ENCODE data around the gene LSM5.
"Not testable (repeated sequence)": the region's sequence is repeated elsewhere in the genome, so short reads cannot be mapped to it uniquely, and the experiment has no call there.

Gene LSM5

GRCh38 chr7:32489788-32490126, 423 bp downstream of the LSM5 start:
- FAIRE-seq (no peak), DNase-seq (ENCODE audit: insufficient read length, low spot score) (no peak)
- no peak for TF ChIP-seq POU2F2 (IDR thresholded peaks at IDR 0.05; ENCODE audit: low read depth, low read length)
- no peak for TF ChIP-seq PAX5 (IDR thresholded peaks at IDR 0.05; ENCODE audit: insufficient read depth, low read length, severe bottlenecking)
- no peak for TF ChIP-seq POLR2AphosphoS5 (IDR thresholded peaks at IDR 0.05; ENCODE audit: low read depth, low read length)
- no peak for TF ChIP-seq SPI1 (IDR thresholded peaks at IDR 0.05; ENCODE audit: low read depth, low read length)
- no peak for TF ChIP-seq POLR2A (IDR thresholded peaks at IDR 0.05; ENCODE audit: low read depth, low read length)
- TF ChIP-seq TAF1 (IDR thresholded peaks at IDR 0.05; ENCODE audit: low read depth, low read length) = no peak

DNA sequence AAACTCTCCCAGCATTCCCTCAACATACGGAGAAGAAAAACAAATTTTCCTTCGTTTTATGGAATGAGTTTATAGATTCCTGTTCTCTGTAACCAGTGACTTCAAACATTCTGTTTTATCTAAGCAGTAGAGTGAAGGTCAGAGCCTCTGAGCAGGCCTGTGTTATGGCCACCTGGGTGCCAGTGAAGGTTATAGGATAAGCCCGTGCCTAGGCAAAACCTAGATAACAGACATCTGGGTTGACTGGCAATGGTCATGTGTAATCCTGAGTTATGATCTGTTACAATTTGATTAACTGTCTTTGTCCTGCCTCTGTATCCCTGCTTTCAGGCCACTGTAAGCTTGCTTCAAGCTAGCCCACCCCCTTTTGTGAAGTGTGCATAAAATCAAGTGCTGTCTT, 8.3 kb downstream of the LSM5 start:
- no peak for FAIRE-seq
- DNase-seq (ENCODE audit: insufficient read length, low spot score) = no peak
- no peak for TF ChIP-seq POLR2AphosphoS5 (IDR thresholded peaks at IDR 0.05; ENCODE audit: low read depth, low read length)
- TF ChIP-seq POLR2A (IDR thresholded peaks at IDR 0.05; ENCODE audit: low read depth, low read length) = no peak
- TF ChIP-seq SPI1 (IDR thresholded peaks at IDR 0.05; ENCODE audit: low read depth, low read length) = no peak
- TF ChIP-seq PAX5 (IDR thresholded peaks at IDR 0.05; ENCODE audit: insufficient read depth, low read length, severe bottlenecking) = no peak
- no peak for TF ChIP-seq POU2F2 (IDR thresholded peaks at IDR 0.05; ENCODE audit: low read depth, low read length)
- no peak for TF ChIP-seq TAF1 (IDR thresholded peaks at IDR 0.05; ENCODE audit: low read depth, low read length)

DNA sequence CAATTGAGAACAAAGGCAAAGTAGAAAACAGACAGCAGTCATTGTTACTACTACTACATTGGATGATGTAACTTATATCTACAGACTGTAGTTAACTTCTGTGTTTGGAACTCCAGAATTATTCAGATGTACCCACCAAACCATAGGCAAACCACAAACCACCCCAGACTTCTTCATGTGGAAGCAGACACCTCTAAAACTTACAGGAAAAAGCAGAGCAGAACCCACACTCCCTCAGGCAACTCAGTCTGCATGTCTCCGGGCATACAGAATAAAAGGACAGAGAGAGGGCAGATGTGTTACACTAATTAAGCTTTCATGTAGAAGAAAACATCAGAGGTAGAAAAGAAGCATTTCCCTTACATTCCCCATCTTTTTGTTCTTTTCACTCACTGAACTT, 9.0 kb downstream of the LSM5 start:
- DNase-seq (ENCODE audit: insufficient read length, low spot score) (no peak), FAIRE-seq (no peak)
- TF ChIP-seq TAF1 (IDR thresholded peaks at IDR 0.05; ENCODE audit: low read depth, low read length) = no peak
- TF ChIP-seq POLR2AphosphoS5 (IDR thresholded peaks at IDR 0.05; ENCODE audit: low read depth, low read length) = no peak
- TF ChIP-seq POLR2A (IDR thresholded peaks at IDR 0.05; ENCODE audit: low read depth, low read length) = no peak

- TF ChIP-seq PAX5 (IDR thresholded peaks at IDR 0.05; ENCODE audit: insufficient read depth, low read length, severe bottlenecking) (no peak), SPI1 (IDR thresholded peaks at IDR 0.05; ENCODE audit: low read depth, low read length) (no peak), POLR2A (IDR thresholded peaks at IDR 0.05; ENCODE audit: low read depth, low read length) (no peak), TAF1 (IDR thresholded peaks at IDR 0.05; ENCODE audit: low read depth, low read length) (no peak), POU2F2 (IDR thresholded peaks at IDR 0.05; ENCODE audit: low read depth, low read length) (no peak), POLR2AphosphoS5 (IDR thresholded peaks at IDR 0.05; ENCODE audit: low read depth, low read length) (no peak)
- FAIRE-seq = no peak
- DNase-seq (ENCODE audit: insufficient read length, low spot score) = no peak
These were observed 10.5 kb downstream of the LSM5 start for GRCh38 chr7:32479574-32480200.

GRCh38 chr7:32477649-32477980, 12.6 kb downstream of the LSM5 start:
- TF ChIP-seq SPI1 (IDR thresholded peaks at IDR 0.05; ENCODE audit: low read depth, low read length) = no peak
- TF ChIP-seq POLR2AphosphoS5 (IDR thresholded peaks at IDR 0.05; ENCODE audit: low read depth, low read length) = no peak
- TF ChIP-seq POLR2A (IDR thresholded peaks at IDR 0.05; ENCODE audit: low read depth, low read length) = no peak
- TF ChIP-seq POU2F2 (IDR thresholded peaks at IDR 0.05; ENCODE audit: low read depth, low read length) = no peak
- TF ChIP-seq PAX5 (IDR thresholded peaks at IDR 0.05; ENCODE audit: insufficient read depth, low read length, severe bottlenecking) = no peak
- no peak for FAIRE-seq
- DNase-seq (ENCODE audit: insufficient read length, low spot score) = no peak

DNA sequence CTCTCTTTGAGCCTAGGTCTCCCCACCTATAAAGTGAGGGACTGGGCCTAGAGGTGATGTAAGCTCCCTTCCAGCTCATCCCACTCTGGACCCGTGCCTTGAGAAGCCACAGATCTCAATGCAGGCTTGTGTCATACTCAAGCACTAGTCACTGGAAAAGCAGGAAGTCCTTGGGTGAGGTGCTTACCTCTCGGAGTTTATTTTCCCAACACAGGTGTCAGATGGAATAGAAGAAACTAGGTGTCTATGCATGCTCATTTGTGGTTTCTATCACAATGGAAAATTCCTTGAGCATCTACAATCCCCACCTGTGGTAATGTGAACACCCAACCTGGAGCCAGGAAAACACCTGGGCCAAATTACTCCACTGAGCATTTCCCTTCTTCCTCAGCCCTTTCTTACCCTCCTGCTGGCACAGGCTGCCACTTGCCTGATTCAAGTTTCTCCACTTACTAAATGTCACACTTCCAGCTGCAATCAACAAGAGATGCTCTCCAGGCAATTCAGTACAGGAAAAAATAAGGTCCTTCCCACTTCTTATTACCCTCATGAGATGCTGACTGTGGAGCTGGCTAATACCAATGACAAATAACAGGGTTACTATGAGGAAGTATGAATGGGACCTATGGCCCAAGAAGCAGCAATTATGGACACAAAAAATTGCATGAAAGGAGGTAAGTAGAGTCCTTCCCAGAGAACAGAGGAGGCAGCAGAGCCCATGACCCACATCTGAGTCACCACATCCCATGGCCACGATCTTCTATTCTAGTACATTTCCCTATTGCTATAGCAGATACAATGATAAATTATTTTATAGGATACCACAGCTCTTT, 13.1 kb downstream of the LSM5 start:
- no peak for DNase-seq (ENCODE audit: insufficient read length, low spot score)
- TF ChIP-seq TAF1 (IDR thresholded peaks at IDR 0.05; ENCODE audit: low read depth, low read length) = no peak
- TF ChIP-seq POLR2AphosphoS5 (IDR thresholded peaks at IDR 0.05; ENCODE audit: low read depth, low read length) = no peak
- TF ChIP-seq PAX5 (IDR thresholded peaks at IDR 0.05; ENCODE audit: insufficient read depth, low read length, severe bottlenecking) = no peak
- no peak for TF ChIP-seq POLR2A (IDR thresholded peaks at IDR 0.05; ENCODE audit: low read depth, low read length)
- TF ChIP-seq SPI1 (IDR thresholded peaks at IDR 0.05; ENCODE audit: low read depth, low read length) = no peak
- TF ChIP-seq POU2F2 (IDR thresholded peaks at IDR 0.05; ENCODE audit: low read depth, low read length) = no peak
- no peak for FAIRE-seq

- DNase-seq (ENCODE audit: insufficient read length, low spot score) (no peak), FAIRE-seq (no peak)
These were observed 16.2 kb downstream of the LSM5 start for GRCh38 chr7:32474008-32474407.

GRCh38 chr7:32472015-32472414, 18.2 kb downstream of the LSM5 start:
- TF ChIP-seq TAF1 (IDR thresholded peaks at IDR 0.05; ENCODE audit: low read depth, low read length) = no peak
- TF ChIP-seq POLR2AphosphoS5 (IDR thresholded peaks at IDR 0.05; ENCODE audit: low read depth, low read length) = no peak
- no peak for TF ChIP-seq PAX5 (IDR thresholded peaks at IDR 0.05; ENCODE audit: insufficient read depth, low read length, severe bottlenecking)
- TF ChIP-seq POLR2A (IDR thresholded peaks at IDR 0.05; ENCODE audit: low read depth, low read length) = no peak
- no peak for TF ChIP-seq POU2F2 (IDR thresholded peaks at IDR 0.05; ENCODE audit: low read depth, low read length)
- DNase-seq (ENCODE audit: insufficient read length, low spot score) (no peak), FAIRE-seq (no peak)

More at GRCh38 chr7:32474008-32474407, 16.2 kb downstream of the LSM5 start:
- TF ChIP-seq PAX5 (IDR thresholded peaks at IDR 0.05; ENCODE audit: insufficient read depth, low read length, severe bottlenecking) = no peak
- TF ChIP-seq TAF1 (IDR thresholded peaks at IDR 0.05; ENCODE audit: low read depth, low read length) = no peak
- no peak for TF ChIP-seq POU2F2 (IDR thresholded peaks at IDR 0.05; ENCODE audit: low read depth, low read length)
- no peak for TF ChIP-seq POLR2AphosphoS5 (IDR thresholded peaks at IDR 0.05; ENCODE audit: low read depth, low read length)
- no peak for TF ChIP-seq SPI1 (IDR thresholded peaks at IDR 0.05; ENCODE audit: low read depth, low read length)
- TF ChIP-seq POLR2A (IDR thresholded peaks at IDR 0.05; ENCODE audit: low read depth, low read length) = no peak

- FAIRE-seq (no peak), DNase-seq (ENCODE audit: insufficient read length, low spot score) (no peak)
- no peak for TF ChIP-seq POLR2A (IDR thresholded peaks at IDR 0.05; ENCODE audit: low read depth, low read length)
These were observed 19.3 kb downstream of the LSM5 start for GRCh38 chr7:32470871-32471270.

GRCh38 chr7:32470004-32470403, 20.2 kb downstream of the LSM5 start:
- FAIRE-seq; DNase-seq (ENCODE audit: insufficient read length, low spot score): not testable (repeated sequence)

DNA sequence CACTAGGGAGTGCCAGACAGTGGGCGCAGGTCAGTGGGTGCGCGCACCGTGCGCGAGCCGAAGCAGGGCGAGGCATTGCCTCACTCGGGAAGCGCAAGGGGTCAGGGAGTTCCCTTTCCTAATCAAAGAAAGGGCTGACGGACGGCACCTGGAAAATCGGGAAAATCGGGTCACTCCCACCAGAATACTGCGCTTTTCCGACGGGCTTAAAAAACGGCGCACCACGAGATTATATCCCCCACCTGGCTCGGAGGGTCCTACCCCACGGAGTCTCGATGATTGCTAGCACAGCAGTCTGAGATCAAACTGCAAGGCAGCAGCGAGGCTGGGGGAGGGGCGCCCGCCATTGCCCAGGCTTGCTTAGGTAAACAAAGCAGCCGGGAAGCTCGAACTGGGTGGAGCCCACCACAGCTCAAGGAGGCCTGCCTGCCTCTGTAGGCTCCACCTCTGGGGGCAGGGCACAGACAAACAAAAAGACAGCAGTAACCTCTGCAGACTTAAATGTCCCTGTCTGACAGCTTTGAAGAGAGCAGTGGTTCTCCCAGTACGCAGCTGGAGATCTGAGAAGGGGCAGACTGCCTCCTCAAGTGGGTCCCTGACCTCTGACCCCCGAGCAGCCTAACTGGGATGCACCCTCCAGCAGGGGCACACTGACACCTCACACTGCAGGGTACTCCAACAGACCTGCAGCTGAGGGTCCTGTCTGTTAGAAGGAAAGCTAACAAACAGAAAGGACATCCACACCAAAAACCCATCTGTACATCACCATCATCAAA, 25.4 kb downstream of the LSM5 start:
- not testable (repeated sequence) for FAIRE-seq; DNase-seq (ENCODE audit: insufficient read length, low spot score)
